Measurements from ENCODE around the gene FAM120B.
"Not testable (repeated sequence)": the region's sequence is repeated elsewhere in the genome, so short reads cannot be mapped to it uniquely, and the experiment has no call there.

GRCh38 chr6:170409746-170410145, 103.2 kb downstream of the FAM120B start:
- TF ChIP-seq EZH2 (IDR thresholded peaks at IDR 0.05); POLR2AphosphoS5 (IDR thresholded peaks at IDR 0.05; ENCODE audit: borderline replicate concordance, low read depth, low read length): not testable (repeated sequence)

Measured in SK-N-MC (cell line).